H9 (cell line): ENCODE data around the gene TNS2. TPM values are rescaled to one million over a fixed set of nuclear protein-coding genes. Genes with fewer than 3 reads are reported as not detected.

Experiments
- DNase-seq: peaks from one replicate; pipeline ENCODE4 v3.0.0-alpha.2; 2017
- H2AFZ ChIP-seq: one replicate; pipeline ENCODE4 v1.6.1; 2013; ENCODE audit warnings: mild to moderate bottlenecking, low read length, control low read depth, moderate library complexity
- H2AK5ac ChIP-seq: 2 replicates; pipeline ENCODE4 v1.6.1; 2013; ENCODE audit warnings: low read length, control low read depth, mixed read lengths; ENCODE audit not compliant: insufficient read length
- H2BK120ac ChIP-seq: one replicate; pipeline ENCODE4 v1.6.1; 2013; ENCODE audit warnings: low read depth, mild to moderate bottlenecking, low read length, control low read depth, inconsistent platforms; ENCODE audit not compliant: poor library complexity, severe bottlenecking
- H2BK12ac ChIP-seq: 2 replicates; pipeline ENCODE4 v1.6.1; 2013; ENCODE audit warnings: low read length, control low read depth, mixed read lengths, low read depth; ENCODE audit not compliant: insufficient read length
- H2BK15ac ChIP-seq: 2 replicates; pipeline ENCODE4 v1.6.1; 2013; ENCODE audit warnings: low read depth, low read length, control low read depth
- H2BK20ac ChIP-seq: one replicate; pipeline ENCODE4 v1.6.1; 2013; ENCODE audit warnings: low read depth, mild to moderate bottlenecking, low read length, control low read depth, inconsistent platforms; ENCODE audit not compliant: poor library complexity, severe bottlenecking
- H2BK5ac ChIP-seq: 2 replicates; pipeline ENCODE4 v1.6.1; 2013; ENCODE audit warnings: low read length, control low read depth, mixed read lengths; ENCODE audit not compliant: insufficient read length
- H3K14ac ChIP-seq: 2 replicates; pipeline ENCODE4 v1.6.1; 2013; ENCODE audit warnings: low read length, control low read depth; ENCODE audit not compliant: insufficient read depth
- H3K18ac ChIP-seq: 2 replicates; pipeline ENCODE4 v1.6.1; 2013; ENCODE audit warnings: low read depth, mild to moderate bottlenecking, mixed read lengths, low read length, control low read depth; ENCODE audit not compliant: insufficient read length
- H3K23ac ChIP-seq: 2 replicates; pipeline ENCODE4 v1.6.1; 2013; ENCODE audit warnings: low read length, control low read depth, mixed read lengths, low read depth; ENCODE audit not compliant: insufficient read length
- H3K23me2 ChIP-seq: 2 replicates; pipeline ENCODE4 v1.6.1; 2013; ENCODE audit warnings: low read depth, mild to moderate bottlenecking, mixed read lengths, low read length, control low read depth; ENCODE audit not compliant: insufficient read length, poor library complexity, severe bottlenecking
- H3K27ac ChIP-seq: 2 replicates; pipeline ENCODE4 v1.5.1; 2013; ENCODE audit warnings: low read length, control low read depth, mixed read lengths, low read depth; ENCODE audit not compliant: insufficient read length
- H3K27me3 ChIP-seq: 2 replicates; pipeline ENCODE4 v1.6.1; 2013; ENCODE audit warnings: low read length, control low read depth, inconsistent platforms; ENCODE audit not compliant: insufficient read depth
- H3K4ac ChIP-seq: 2 replicates; pipeline ENCODE4 v1.6.1; 2013; ENCODE audit warnings: low read depth, mild to moderate bottlenecking, control low read depth, inconsistent platforms, low read length, moderate library complexity
- H3K4me1 ChIP-seq: 2 replicates; pipeline ENCODE4 v1.6.1; 2013; ENCODE audit warnings: low read length, control low read depth, inconsistent platforms; ENCODE audit not compliant: insufficient read depth
- H3K4me2 ChIP-seq: 2 replicates; pipeline ENCODE4 v1.6.1; 2013; ENCODE audit warnings: low read length, control low read depth, mixed read lengths; ENCODE audit not compliant: insufficient read length, insufficient read depth
- H3K56ac ChIP-seq: 2 replicates; pipeline ENCODE4 v1.6.1; 2013; ENCODE audit warnings: low read depth, mild to moderate bottlenecking, mixed read lengths, low read length, control low read depth; ENCODE audit not compliant: insufficient read length
- H3K79me1 ChIP-seq: 2 replicates; pipeline ENCODE4 v1.6.1; 2013; ENCODE audit warnings: low read depth, mild to moderate bottlenecking, moderate library complexity, low read length, control low read depth, inconsistent platforms; ENCODE audit not compliant: insufficient read depth, poor library complexity, severe bottlenecking
- H3K79me2 ChIP-seq: 2 replicates; pipeline ENCODE4 v1.6.1; 2013; ENCODE audit warnings: low read length, control low read depth, inconsistent platforms; ENCODE audit not compliant: insufficient read depth
- H3K9ac ChIP-seq: 2 replicates; pipeline ENCODE4 v1.6.1; 2013; ENCODE audit warnings: low read length, control low read depth, mixed read lengths; ENCODE audit not compliant: insufficient read length; ENCODE audit errors: extremely low read depth
- H3K9me3 ChIP-seq: one replicate; pipeline ENCODE4 v1.6.1; 2013; ENCODE audit warnings: low read depth, low read length, inconsistent platforms; ENCODE audit not compliant: control insufficient read depth
- H3T11ph ChIP-seq: one replicate; pipeline ENCODE4 v1.6.1; 2013; ENCODE audit warnings: mild to moderate bottlenecking, low read length, control low read depth, inconsistent platforms
- H4K20me1 ChIP-seq: one replicate; pipeline ENCODE4 v1.6.1; 2013; ENCODE audit not compliant: control insufficient read depth, insufficient read length, insufficient read depth
- H4K5ac ChIP-seq: 2 replicates; pipeline ENCODE4 v1.6.1; 2013; ENCODE audit warnings: low read depth, mild to moderate bottlenecking, mixed read lengths, low read length, control low read depth; ENCODE audit not compliant: insufficient read length
- H4K8ac ChIP-seq: replicated peaks from 2 replicates; pipeline ENCODE4 v1.6.1; 2013; ENCODE audit warnings: low read length, control low read depth, mixed read lengths, low read depth; ENCODE audit not compliant: insufficient read length
- H4K91ac ChIP-seq: 2 replicates; pipeline ENCODE4 v1.6.1; 2013; ENCODE audit warnings: low read depth, mild to moderate bottlenecking, moderate library complexity, mixed read lengths, low read length, control low read depth; ENCODE audit not compliant: insufficient read length
- H3K27ac Mint-ChIP-seq, 3 experiments: 2 replicates in 2 of 3; 3 replicates in 1 of 3; pipeline ENCODE4 v1.8.0; 2020 to 2021; ENCODE audit warnings: mixed read lengths in 3 of 3, mild to moderate bottlenecking in 1 of 3, moderate library complexity in 1 of 3
- H3K27me3 Mint-ChIP-seq: 2 replicates; pipeline ENCODE4 v1.8.0; 2021; ENCODE audit warnings: low read depth, mild to moderate bottlenecking, moderate library complexity, mixed read lengths
- H3K36me3 Mint-ChIP-seq, 3 experiments: 2 replicates in 2 of 3; 3 replicates in 1 of 3; pipeline ENCODE4 v1.8.0; 2020 to 2021; ENCODE audit warnings: low read depth in 3 of 3, mixed read lengths in 3 of 3; ENCODE audit not compliant: insufficient read depth in 1 of 3
- H3K4me1 Mint-ChIP-seq, 2 experiments: 2 replicates each; pipeline ENCODE4 v1.8.0; 2020; ENCODE audit warnings: mixed read lengths in 2 of 2
- H3K4me3 Mint-ChIP-seq, 2 experiments: 2 replicates in 1 of 2; 3 replicates in 1 of 2; pipeline ENCODE4 v1.8.0; 2020 to 2021; ENCODE audit warnings: mild to moderate bottlenecking in 2 of 2, mixed read lengths in 2 of 2, moderate library complexity in 1 of 2
- H3K9me3 Mint-ChIP-seq, 2 experiments: 2 replicates in 1 of 2; 3 replicates in 1 of 2; pipeline ENCODE4 v1.8.0; 2020; ENCODE audit warnings: mild to moderate bottlenecking in 2 of 2, mixed read lengths in 2 of 2, moderate library complexity in 1 of 2
- WGBS: extraction: QIAGEN DNeasy Blood & Tissue Kit; methylation state at CpG from one replicate; pipeline ENCODE4 v1.1.7; 2013; ENCODE audit warnings: missing lambda C conversion rate, low lambda C conversion rate, mixed read lengths; ENCODE audit not compliant: insufficient read length; ENCODE audit errors: extremely low coverage; 5-methylcytosine and 5-hydroxymethylcytosine counted together
- total RNA-seq: library from RNA; stranded (reverse); gene quantifications from 2 replicates; pipeline ENCODE4 v1.2.1, GENCODE V29; 2021
- TF ChIP-seq, protein P1 (sequence below): fragments of 200-600 bp; sonication (generic); conservative IDR thresholded peaks from 3 replicates; pipeline ENCODE4 v1.8.0; 2021; ENCODE audit warnings: antibody characterized with exemption, mild to moderate bottlenecking

Gene TNS2
- total RNA-seq, 1 experiment from 2014 or later = 4.5 TPM

DNA sequence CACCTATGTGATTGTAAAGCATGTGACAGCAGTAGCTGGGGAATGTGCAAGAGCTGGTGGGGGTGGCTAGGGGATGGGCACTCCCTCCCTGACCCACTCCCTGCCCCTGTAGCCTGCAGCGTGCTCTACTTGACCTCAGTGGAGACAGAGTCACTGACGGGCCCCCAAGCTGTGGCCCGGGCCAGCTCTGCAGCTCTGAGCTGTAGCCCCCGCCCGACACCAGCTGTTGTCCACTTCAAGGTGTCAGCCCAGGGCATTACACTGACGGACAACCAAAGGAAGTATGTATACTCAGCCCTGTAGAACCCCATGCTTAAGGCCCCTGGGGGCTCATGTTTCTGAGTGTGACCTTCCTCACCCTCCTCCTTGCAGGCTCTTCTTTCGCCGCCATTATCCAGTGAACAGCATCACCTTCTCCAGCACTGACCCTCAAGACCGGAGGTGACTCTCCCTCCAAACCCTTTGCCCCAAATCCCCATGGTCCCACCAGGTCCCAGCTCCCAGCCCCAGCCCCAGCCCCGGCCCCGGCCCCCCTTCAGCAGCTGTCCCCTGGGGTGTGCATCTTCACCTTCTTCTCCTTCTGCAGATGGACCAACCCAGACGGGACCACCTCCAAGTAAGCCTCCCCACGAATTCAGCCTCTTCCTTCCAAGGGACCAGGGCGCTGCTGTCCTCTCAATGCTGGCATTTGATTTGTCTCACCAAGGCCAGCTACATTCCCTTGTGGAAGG lies 13.3 kb downstream of the TNS2 start:
- Mint-ChIP-seq H3K4me1 (peaks cover 9 to 13% of the 10 kb centered on the region in 2 experiments), H3K27me3 (peaks cover 33% of the 10 kb centered on the region), H3K4me3 (no peak overlapping the region), H3K9me3 (no peaks in the 10 kb centered on the region), H3K27ac (no peak overlapping the region), H3K36me3 (peaks cover 2 to 8% (median 4%) of the 10 kb centered on the region in 3 experiments; a peak in 4 of 7 replicates)
- Histone ChIP-seq H2BK20ac (no peak overlapping the region), H3K9me3 (no peaks in the 10 kb centered on the region), H3T11ph (no peak overlapping the region), H3K14ac (no peak overlapping the region), H3K23ac (no peak overlapping the region), H3K4me2 (no peak overlapping the region), H3K79me2 (no peaks in the 10 kb centered on the region), H4K91ac (no peak overlapping the region), H2AFZ (no peak overlapping the region), H3K4ac (no peak overlapping the region), H4K5ac (no peak overlapping the region), H3K56ac (no peak overlapping the region), H3K18ac (no peak overlapping the region), H3K9ac (no peak overlapping the region), H3K23me2 (no peaks in the 10 kb centered on the region), H2BK12ac (no peak overlapping the region), H2BK120ac (no peak overlapping the region), H4K8ac (no peak overlapping the region), H3K4me1 (no peaks in the 10 kb centered on the region), H4K20me1 (no peaks in the 10 kb centered on the region), H3K27me3 (peaks cover 2% of the 10 kb centered on the region; the same call in 1 of the 2 replicates), H3K27ac (no peak overlapping the region), H2AK5ac (no peak overlapping the region), H2BK5ac (no peak overlapping the region), H3K79me1 (no peaks in the 10 kb centered on the region), H2BK15ac (no peak overlapping the region)
- no peak for DNase-seq
- TF ChIP-seq, protein P1, sequence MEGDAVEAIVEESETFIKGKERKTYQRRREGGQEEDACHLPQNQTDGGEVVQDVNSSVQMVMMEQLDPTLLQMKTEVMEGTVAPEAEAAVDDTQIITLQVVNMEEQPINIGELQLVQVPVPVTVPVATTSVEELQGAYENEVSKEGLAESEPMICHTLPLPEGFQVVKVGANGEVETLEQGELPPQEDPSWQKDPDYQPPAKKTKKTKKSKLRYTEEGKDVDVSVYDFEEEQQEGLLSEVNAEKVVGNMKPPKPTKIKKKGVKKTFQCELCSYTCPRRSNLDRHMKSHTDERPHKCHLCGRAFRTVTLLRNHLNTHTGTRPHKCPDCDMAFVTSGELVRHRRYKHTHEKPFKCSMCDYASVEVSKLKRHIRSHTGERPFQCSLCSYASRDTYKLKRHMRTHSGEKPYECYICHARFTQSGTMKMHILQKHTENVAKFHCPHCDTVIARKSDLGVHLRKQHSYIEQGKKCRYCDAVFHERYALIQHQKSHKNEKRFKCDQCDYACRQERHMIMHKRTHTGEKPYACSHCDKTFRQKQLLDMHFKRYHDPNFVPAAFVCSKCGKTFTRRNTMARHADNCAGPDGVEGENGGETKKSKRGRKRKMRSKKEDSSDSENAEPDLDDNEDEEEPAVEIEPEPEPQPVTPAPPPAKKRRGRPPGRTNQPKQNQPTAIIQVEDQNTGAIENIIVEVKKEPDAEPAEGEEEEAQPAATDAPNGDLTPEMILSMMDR = no peak
- WGBS = no CpG with 5 or more reads among the region's 14 CpGs
